ENCODE results near the gene KCNH8.
"Not testable (repeated sequence)": the region's sequence is repeated elsewhere in the genome, so short reads cannot be mapped to it uniquely, and the experiment has no call there.

Gene KCNH8

DNA sequence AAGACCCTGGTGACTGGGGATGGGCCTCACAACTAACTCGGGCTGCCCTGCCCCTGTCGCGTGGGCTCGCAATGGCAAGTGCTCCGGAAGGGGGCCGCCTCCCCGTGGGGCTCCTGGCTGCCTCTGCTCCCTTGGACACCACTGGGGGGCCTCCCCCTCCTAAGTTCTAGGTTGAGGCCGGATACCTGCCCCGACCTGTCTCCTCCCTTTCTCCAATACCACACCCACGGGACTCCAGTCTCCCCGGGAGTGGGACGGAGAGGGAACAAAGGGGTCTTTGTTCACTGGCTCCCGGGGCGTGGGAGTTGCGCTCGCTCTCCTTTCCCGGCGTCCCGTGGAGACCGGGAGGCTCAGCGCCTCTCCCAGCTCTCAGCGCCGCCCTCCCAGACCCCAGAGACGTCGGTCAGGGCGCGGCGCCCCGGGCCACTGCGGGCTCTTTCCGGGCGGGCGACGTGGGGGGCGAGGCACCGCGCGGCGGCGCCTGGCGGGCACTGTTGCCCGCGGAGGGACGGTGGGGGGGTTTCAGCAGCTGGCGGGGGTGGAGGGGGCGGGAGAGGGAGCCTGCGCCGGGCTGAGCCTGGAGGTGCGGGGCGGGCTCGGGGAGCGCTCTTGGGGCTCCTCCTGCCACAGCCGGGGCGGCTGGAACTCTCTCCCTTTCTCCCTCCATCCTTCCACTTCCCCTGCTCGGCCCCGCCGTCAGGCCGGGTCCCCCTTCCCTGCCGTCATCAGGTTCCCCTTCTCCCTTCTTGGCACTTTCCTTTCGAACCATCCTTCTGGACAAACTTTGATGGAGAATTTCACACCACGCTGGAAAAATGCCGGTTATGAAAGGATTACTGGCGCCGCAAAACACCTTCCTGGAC, at the start of gene KCNH8:
TSS of gene KCNH8 (plus strand) at position 606 of the 863 bp plus-strand sequence. CDS start at position 816, 210 bp downstream.
- DNase-seq = peak; percentile 66

DNA sequence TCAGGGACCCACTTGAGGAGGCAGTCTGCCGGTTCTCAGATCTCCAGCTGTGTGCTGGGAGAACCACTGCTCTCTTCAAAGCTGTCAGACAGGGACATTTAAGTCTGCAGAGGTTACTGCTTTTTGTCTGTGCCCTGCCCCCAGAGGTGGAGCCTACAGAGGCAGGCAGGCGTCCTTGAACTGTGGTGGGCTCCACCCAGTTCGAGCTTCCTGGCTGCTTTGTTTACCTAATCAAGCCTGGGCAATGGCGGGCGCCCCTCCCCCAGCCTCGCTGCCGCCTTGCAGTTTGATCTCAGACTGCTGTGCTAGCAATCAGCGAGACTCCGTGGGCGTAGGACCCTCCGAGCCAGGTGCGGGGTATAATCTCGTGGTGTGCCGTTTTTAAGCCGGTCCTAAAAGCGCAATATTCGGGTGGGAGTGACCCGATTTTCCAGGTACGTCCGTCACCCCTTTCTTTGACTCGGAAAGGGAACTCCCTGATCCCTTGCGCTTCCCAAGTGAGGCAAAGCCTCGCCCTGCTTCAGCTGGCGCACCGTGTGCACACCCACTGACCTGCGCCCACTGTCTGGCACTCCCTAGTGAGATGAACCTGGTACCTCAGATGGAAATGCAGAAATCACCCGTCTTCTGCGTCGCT, 45.5 kb upstream of the KCNH8 start:
- DNase-seq = not testable (repeated sequence)

DNA sequence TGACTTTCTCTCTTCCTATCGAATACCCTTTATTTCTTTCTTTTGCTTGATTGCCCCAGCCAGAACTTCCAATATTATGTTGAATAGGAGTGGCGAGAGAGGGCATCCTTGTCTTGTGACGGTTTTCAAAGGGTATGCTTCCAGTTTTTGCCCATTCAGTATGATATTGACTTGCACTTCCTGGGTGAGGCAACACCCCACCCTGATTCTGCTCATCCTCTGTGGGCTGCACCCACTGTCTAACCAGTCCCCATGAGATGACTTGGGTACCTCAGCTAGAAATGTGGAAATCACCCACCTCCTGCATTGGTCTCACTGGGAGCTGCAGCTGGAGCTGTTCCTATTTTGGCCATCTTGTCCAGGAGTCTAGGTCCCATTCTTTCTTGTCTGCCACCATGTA, 44.8 kb upstream of the KCNH8 start:
- DNase-seq = no peak

DNA sequence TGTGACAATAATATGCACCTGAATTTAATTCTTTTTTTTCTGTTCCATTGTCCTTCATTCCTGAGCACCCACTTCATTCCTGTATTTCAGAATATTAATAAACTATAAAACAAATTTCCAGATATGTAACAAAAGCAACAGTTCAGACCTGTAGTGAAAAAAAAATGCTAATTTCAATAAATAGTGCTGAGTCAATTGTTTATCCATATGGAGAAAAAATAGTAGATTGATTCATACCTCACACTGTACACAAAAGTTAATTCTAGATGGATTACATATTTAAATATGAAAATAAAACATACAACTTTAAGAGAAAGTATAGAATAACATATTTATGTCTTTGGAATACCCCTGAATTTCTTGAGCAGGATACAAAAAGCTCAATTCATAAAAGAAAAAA, 43.9 kb upstream of the KCNH8 start:
- no peak for DNase-seq

DNA sequence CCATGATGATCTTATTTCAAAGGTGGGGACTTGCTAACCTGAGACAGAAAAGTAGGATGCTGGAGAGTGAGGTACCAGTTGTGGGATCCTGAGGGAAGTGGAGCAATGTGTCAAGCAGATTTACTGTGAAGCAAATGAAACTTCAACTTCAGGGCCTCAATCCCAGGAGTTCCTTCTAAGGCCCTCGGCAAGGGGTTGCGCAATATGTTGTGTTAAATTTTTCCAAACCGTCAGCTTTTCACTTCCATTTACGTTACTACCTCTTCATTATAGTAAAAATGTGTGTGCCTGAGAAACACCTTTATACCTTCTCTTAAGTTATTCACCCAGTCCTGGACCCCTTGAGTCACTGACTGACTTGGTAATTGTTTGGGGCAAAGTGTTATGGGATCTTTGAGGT, 42.5 kb upstream of the KCNH8 start:
- DNase-seq = no peak

DNA sequence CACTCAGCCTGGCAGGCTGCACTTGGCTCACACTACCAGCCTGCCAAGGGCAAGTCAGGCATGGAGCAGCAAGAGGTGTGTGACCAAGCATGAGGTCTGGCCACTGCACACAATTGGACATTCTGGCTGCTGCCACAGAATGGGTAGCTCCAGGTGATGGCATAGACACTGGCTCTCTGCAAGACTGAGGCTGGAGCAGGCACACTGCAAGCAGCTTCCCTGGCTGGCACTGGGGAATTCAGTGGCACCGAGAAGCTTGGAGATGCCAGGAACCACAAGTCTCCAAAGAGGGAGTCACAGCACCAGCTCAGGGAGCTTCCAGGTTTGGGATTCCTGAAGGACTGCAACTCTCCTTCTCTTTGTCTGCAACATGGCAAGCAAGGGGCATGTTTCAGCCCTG, 42.0 kb upstream of the KCNH8 start:
- DNase-seq = no peak

DNA sequence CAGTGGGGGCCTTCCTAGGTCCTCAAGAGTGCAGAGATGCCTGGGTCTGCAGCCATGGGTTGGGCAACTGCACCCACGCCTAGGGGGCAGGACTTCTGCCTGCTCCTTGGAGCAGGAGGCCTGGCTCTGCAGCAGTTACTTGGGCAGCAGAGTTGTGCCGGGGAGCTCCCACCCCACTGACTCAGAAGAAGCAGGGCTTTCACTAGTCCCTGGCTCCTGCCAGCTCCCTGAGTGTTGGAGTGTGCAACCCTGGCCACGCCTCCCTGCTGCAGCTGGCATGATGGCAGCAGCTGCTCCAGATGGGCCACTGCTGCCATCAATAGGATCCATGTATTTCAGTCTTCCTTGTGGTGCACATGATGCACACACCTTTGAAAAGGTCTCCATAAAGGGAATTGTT, 40.6 kb upstream of the KCNH8 start:
- DNase-seq = no peak

DNA sequence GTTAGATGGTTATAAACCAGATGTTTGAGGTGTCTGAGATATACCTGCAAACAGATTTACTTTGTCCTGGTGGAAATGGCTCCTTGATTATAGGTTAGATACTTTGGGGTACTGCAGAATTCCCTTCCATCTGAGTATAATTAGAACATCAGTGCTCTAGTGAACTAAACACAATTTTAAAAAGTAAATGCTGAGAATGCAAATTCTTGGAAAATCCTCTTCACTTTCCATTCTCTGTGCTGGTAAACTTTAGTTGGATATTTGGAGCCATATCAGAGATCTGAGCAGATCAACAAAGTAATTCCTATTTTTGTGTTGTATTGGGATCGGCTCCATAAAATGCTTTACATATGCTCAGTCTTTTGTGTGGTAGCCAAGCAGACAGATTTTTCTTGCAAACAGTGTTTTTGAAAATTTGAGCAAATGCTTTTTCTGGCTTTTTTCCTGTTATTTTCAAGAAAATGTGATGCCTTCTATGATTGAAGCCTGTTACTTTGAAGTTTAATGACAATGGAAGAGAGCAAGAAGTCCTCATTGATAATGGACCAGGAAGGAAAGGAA, 37.9 kb upstream of the KCNH8 start:
- DNase-seq = no peak

DNA sequence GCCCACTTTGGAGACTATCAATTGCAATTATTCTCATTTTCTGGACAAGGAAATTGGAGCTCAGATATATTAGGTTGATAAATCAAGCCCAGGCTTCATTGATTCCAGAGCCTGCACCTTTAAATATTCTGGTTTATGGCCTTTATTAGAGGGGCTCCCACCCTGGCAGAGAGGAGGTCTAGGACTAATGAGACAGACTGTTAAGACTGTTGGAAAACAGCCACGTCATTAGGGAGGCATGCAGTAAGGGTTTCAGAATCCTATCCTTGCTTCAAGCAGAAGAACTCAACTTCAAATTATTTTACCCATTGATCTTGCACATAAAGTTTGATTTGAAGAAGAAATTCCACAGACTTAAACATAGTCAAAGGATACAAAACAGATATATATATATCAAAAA, 33.8 kb upstream of the KCNH8 start:
- DNase-seq = no peak

DNA sequence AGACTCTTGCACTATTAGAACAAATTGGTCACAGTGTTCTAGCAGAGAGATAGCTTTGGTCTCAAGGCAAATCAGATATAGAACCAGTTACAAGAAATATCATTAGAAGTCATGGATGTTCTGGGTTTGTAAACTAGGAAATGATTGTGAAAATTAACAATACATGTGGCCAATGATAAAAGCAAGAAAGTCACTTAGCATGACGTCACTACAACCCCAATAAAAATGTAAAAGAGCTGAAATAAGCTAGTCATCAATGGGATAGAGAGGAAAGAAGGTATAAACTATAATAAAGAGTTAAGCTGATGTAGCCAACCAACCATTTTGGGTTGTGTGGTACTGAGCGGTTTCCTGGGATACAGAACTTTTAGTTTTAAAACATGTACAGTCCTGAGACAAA, 32.1 kb upstream of the KCNH8 start:
- no peak for DNase-seq

DNA sequence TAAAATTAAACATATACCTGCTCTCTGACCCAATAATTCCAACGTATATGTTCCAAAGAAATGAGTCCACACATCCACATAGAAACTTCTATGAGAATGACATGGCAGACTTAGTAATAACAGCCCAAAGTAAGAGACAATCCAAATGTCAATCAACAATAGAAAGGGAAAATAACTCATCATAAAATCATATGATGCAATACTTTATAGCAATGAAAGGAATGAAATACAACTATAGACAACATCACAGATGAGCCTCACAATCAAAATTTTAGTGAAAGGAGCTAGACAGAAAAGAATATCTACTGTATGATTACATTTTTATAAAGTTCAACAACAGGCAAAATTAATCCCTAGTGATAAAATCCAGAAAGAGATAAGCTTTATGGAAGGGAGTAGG, 23.6 kb upstream of the KCNH8 start:
- DNase-seq = no peak

DNA sequence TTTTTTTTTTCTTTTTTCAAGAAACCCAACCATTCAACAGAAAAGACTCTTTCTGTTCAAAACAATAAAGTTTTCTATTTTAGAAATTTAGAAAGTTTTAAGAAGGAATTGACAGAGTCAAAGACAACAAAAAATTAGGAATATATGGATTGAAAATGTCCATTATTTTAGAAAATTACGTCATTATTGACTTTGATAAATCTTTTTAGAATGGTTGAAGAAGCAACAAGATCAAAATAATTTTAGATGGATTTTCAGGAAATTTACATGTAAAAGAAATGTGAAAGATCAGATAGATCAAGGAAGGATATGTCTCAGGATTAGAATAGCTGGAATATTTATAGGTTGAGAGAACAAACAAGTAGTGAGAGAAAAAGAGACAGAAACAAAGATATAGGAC, 8.4 kb upstream of the KCNH8 start:
- DNase-seq = no peak

DNA sequence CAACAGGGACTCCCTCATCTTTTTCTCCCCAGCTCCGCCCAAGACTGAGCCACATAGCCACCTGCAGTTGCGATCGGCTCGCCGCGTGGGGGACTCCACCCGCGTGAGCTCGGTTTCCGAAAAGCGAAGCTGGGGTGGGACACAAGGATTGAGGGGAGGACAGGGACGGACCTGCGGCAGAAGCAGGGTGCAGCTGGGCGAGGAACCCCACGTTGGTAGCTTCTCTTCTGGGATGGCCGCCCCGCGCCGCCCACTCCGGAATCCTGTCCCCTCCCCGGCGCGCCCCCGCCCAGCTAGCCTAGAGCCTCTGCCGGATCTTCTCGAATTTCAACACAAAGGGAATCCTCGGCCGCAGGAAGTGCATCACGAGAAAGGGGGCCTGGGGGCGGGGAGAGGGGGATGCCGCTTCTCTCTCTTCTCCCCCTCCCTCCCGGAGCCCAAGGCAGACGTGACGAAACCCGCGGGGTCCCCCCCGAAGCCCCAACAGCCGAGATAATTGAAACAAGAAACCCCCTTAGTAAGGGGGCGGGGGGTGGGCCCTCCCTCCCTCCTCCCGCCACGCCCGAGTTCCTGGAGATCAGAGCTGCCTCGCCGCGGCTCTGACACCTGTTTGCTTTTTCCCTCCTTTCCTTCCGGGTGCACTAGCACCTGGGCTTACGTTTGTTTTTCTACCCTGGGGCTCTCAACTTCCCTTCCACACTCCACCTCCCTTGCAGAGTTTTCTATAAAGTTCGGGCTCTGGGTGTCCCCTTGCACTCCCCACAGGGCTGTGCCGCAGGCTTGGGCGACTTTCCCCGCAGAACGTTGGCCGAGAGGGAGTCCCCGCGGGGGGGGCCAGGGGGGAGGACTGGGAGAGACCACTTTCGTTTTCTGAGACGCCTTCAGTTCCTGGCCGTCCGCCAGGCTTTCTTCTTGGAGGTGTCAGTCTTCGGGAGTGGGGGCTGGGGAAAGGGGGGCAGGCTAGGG, 1.3 kb upstream of the KCNH8 start:
- peak; percentile 82 for DNase-seq

DNA sequence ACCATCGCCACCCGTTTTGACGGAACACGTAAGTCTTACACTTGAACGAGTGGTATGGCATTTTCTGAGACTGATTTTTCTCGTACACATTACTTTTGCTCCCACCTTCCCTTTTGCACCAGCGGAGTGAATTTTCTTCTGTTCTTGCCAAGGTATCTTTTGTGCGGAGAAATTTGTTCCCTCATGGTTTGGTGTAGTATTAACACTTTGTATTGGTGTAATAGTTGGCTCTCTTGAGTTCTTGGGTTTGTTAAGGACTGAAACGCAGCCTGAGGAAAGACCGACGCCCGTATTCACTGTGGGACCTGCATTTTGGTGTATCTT, 420 bp downstream of the KCNH8 start:
- no peak for DNase-seq

DNA sequence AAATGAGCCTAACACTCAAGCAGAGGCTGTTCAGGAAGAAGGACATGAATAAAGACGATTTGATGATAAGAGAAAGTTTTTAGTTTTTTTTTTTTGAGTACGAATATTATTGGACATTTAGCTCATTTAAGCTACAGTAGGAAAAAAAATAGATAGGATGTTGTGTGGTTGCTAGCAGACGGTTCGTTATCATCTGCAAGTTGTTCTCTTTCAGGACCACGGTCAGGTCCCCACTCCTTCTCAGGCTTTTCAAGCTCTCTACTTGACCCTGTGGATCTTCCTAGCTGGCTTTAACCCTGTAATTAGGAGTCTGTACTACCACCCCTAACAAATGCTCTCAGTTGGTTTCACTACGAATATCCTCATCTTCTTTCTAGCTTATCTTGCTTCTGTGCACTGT, 1.1 kb downstream of the KCNH8 start:
- DNase-seq = peak; percentile 29

DNA sequence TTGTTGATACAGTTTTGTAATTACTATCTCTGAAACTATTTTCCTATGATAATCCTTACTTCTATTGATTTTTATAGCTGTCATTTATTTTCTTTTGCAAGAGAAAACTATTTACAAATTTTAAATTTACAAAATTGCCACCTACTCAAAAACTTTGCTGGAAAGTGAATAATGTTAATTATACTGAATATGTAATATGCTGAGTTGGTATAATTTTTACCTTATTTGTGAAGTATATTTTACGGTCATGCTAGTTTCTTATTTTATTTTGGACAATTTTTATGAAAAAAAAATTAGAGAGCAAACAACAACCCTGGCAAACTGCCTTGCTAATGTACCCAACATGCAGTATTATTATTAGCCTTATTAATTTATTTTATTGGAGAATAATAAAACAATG, 2.9 kb downstream of the KCNH8 start:
- DNase-seq = no peak

DNA sequence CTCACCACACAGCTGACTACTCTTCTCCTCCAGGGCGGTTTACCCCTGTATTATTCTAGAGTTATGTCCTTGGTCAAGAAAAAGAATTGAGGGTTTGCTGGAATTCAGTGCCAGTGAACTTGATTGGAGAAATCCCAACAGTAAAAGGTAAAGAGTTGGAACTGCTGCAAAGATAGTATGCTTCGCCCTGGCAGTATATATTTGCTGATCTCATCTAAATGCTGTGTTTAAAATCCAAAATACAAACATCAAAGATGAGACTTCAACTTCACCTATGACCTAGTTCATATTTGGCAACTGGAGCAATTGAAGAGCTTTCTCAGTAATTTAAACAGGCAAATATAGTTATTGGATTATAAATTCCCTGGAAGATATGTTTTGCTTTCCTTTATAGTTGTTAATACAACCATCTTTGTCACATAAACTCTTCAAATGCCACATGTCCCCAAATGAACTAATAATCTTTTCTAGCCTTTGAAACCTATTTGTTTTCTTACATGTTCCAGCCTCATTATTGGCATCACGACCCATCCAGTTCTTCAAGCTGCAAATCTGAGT, 6.5 kb downstream of the KCNH8 start:
- DNase-seq = no peak

DNA sequence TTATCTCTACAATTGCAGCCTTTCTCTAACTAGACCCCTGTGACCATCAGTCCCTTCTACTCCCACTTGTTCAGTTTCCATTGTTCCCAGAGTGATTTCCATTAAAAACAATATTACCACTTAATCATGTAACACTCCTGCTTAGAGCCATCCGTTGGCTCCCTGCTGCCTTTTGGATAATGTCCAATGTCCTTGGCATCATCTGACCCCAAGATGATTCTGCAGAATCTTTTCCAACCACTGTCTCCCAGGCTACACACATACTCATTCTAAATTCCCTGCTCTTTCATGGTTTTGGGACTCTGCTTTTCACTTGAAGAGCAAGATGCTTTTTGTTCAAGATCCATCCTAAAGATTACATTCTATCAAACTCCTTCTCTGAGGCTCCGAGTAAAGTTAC, 7.1 kb downstream of the KCNH8 start:
- DNase-seq = peak; percentile 59

DNA sequence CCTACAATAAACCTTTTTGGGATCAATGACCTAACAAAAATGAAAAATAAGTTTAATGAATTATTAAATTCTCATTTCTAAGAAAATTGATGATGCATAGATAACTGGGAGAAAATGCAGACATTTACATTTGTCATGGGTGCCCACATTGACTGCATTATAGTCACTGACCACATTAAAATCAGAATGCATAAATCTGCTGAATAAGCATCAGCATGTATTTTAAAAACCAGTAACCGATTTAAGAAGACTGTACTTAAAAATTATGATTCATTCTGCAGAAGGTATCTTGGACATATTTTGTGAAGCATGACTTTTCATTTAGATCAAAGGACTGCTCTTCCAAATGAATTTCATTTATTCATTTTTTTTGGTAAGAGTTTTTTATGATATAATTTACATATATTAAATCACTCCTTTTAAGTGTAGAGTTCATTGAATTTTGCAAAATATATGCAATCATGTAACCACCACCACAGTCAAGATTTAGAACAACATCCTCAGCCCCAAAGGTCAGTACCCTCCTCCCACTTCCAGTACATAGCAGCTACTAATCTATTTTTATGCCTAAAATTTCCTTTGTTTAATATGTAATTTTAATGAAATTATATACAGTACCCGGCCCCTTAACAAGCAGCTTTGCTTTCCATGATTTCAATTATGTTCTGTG, 11.8 kb downstream of the KCNH8 start:
- DNase-seq = no peak

DNA sequence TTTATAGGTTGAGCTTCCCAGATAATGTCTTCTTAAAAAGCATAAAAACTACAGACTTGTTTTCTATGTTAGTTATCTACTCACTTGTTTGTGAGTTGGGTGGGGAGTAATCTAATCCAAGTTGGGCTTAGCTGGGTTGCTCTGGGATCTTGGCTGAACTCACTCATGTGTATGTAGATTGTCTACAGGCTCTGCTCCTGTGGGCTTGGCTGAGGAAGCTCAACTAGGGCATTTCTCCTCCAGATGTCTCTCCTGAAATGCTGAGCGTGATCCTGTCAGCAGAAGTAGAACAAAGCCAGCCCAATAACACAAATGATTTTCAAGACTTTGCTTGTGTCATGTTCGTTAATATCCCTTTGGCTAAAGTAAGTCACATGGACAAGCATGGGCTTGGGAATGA, 17.3 kb downstream of the KCNH8 start:
- no peak for DNase-seq

DNA sequence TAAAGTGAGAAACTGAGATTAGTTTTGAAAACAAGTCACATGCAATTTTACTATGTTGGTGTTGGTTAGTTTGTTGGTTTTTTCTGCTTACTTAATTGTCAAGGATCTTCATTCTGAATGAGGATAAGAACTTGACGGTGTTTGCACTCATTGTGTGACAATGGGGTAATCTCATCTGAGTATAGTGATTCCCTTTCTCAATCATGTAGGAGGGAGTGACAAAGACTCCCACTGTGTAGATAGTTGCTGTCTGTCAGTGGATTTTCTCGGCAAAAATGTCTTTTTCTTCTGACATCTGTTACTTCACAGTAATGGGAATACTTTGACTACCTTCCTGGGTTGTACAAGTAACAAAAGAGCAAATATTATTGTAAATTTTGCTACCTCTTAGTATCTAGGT, 23.5 kb downstream of the KCNH8 start:
- DNase-seq = no peak

DNA sequence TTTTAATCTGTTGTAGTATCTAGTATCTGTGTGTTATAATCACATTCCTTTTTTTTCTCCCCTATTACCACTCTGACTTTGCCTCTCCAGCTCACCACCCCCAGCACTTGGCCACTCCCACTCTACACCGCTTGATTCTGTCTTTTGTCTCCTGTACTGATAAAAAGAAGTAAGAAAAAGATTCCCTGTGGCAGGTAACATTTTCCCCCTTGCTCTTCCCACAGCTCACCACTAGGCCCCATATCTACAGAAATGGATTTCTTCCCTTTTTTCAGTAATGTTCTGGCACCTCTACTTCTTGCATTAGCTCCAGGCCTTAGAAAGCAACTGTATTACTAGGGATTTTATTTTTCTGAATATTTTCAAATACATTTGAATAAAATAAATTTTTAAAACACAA, 25.6 kb downstream of the KCNH8 start:
- DNase-seq = peak; percentile 8

Measured in NCI-H2227 treated with DMSO at 0.1 percent for 48 hours (cell line).